Skeletal muscle tissue (tissue), 4 donors: ENCODE measurements around the gene KIAA0586. TPM values are rescaled to one million over a fixed set of nuclear protein-coding genes. Genes with fewer than 3 reads are reported as not detected.

Experiments
- H3K27ac ChIP-seq: one replicate; pipeline ENCODE4 v1.7.0; 2013; ENCODE audit warnings: mild to moderate bottlenecking, low read depth, low read length, inconsistent platforms
- H3K27me3 ChIP-seq, 3 donors: one replicate each; pipeline ENCODE4 v1.7.0; 2013; ENCODE audit warnings: low read length in 3 of 3; ENCODE audit not compliant: control insufficient read depth in 3 of 3, insufficient read depth in 3 of 3
- H3K36me3 ChIP-seq, 3 donors: one replicate each; pipeline ENCODE4 v1.7.0; 2013; ENCODE audit warnings: low read length in 3 of 3; ENCODE audit not compliant: control insufficient read depth in 3 of 3, insufficient read depth in 3 of 3
- H3K4me1 ChIP-seq, 3 donors: one replicate each; pipeline ENCODE4 v1.7.0; 2013; ENCODE audit warnings: low read length in 3 of 3, mild to moderate bottlenecking in 3 of 3; ENCODE audit not compliant: control insufficient read depth in 3 of 3, insufficient read depth in 3 of 3
- H3K4me3 ChIP-seq, 3 donors: one replicate each; pipeline ENCODE4 v1.7.0; 2013; ENCODE audit warnings: low read length in 3 of 3
- H3K9ac ChIP-seq, 3 donors: one replicate each; pipeline ENCODE4 v1.7.0; 2013; ENCODE audit warnings: low read length in 3 of 3, mild to moderate bottlenecking in 3 of 3, moderate library complexity in 2 of 3, low read depth in 1 of 3
- H3K9me3 ChIP-seq, 3 donors: one replicate each; pipeline ENCODE4 v1.7.0; 2013; ENCODE audit warnings: low read length in 3 of 3; ENCODE audit not compliant: control insufficient read depth in 3 of 3
- total RNA-seq: library from RNA; depleted of rRNA; stranded (reverse); fragments of >200 nt; gene quantifications from one replicate; pipeline ENCODE4 v1.2.3, GENCODE V29; 2014
- donor health status: Osteomylitis.

The KIAA0586 gene
- 9.9 TPM for total RNA-seq

DNA sequence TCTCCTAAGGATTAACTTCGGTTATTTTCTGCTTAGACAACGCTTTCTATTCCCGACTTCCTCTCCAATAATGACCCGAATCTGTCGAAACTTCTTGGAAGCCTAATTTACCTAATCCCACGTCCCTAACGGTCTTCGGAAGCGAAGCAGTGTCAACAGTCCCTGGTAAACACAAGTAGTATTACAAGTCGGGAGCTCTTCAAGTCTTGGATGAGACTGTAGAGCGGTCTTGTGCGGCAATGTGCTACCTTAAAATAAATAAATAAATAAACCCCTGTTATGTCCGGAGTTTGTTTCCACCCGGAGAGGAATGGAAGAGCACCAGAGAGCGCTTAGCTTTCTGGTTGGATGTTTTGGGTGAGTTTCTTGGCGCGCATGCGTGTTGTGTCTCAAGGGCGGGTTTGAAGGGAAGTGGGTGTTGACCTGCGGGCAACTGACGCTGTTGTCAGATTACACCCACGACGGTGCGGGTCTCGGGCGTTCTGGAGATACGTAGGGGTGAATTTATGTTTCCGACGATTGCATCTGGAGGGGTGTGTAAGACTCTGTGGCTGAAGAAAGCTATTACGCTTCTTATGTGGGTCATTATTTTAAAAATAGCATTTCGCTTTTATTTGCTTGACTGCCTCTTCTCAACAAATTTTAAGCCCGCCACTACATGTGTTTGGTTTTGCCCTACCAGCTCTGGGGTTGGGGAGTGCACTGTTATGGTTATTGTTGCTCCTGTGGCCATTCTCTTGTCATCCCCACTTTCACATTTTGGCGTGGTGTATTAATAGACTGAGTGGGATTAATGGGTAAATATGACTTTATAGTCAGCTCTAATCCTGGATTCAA, at the start of gene KIAA0586, which contains the start of gene TIMM9:
TSS of gene KIAA0586 (plus strand) at position 439 of the 837 bp plus-strand sequence. CDS start 546 bp downstream, outside the sequence.
TSS of gene TIMM9 (minus strand) at position 251 of the 837 bp plus-strand sequence. CDS start 15,586 bp downstream, outside the sequence.
- peaks cover 7 to 11% (median 11%) of the 10 kb centered on the region in 3 donors for H3K36me3 ChIP-seq
- peaks cover 5 to 9% (median 7%) of the 10 kb centered on the region in 3 donors for H3K4me1 ChIP-seq
- H3K4me3 ChIP-seq = peak within 1 kb of the TSS; percentile 92 to 100 (median 94)
- H3K27me3 ChIP-seq = no peaks in the 10 kb centered on the region
- H3K27ac ChIP-seq = peak within 1 kb of the TSS; percentile 98
- peak within 1 kb of the TSS; percentile 91 to 100 (median 97) for H3K9ac ChIP-seq
- H3K9me3 ChIP-seq = no peaks in the 10 kb centered on the region

DNA sequence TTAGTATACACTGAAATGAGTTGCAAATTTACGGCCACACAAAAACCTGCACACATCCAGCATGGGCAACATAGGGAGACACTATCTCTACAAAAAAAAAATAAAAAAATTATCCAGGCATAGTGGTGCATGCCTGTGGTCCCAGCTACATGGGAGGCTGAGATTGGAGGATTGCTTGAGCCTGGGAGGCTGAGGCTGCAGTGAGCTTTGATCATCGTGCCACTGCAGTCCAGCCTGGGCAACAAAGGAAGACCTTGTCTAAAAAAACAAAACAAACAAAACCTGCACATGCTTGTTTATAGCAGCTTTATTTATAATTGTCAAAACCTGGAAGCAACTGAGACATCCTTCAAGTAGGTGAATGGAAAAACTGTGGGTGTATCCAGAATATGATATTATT, 36.7 kb upstream of the KIAA0586 start:
- Histone ChIP-seq H3K36me3 (no peaks in the 10 kb centered on the region), H3K27me3 (no peaks in the 10 kb centered on the region), H3K4me1 (peaks cover 0 to 4% (median 4%) of the 10 kb centered on the region in 3 donors), H3K4me3 (no peak overlapping the region), H3K9me3 (no peaks in the 10 kb centered on the region), H3K9ac (no peak overlapping the region), H3K27ac (no peak overlapping the region)

DNA sequence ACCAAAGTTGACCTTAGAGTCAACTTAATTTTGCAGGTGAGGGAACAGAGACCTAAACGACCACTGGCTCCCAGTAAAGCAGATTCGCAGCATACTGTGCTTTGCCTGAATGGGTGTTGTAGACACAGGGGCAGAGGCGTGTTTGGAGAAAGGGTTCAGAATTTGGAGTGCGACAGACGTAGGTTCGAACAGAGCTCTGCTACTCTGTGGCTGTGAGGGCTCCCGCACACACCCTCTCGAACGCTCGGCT, 32.0 kb upstream of the KIAA0586 start:
- Histone ChIP-seq H3K9ac (peak overlapping the region; percentile 72 to 80 (median 74)), H3K27ac (no peak overlapping the region)

DNA sequence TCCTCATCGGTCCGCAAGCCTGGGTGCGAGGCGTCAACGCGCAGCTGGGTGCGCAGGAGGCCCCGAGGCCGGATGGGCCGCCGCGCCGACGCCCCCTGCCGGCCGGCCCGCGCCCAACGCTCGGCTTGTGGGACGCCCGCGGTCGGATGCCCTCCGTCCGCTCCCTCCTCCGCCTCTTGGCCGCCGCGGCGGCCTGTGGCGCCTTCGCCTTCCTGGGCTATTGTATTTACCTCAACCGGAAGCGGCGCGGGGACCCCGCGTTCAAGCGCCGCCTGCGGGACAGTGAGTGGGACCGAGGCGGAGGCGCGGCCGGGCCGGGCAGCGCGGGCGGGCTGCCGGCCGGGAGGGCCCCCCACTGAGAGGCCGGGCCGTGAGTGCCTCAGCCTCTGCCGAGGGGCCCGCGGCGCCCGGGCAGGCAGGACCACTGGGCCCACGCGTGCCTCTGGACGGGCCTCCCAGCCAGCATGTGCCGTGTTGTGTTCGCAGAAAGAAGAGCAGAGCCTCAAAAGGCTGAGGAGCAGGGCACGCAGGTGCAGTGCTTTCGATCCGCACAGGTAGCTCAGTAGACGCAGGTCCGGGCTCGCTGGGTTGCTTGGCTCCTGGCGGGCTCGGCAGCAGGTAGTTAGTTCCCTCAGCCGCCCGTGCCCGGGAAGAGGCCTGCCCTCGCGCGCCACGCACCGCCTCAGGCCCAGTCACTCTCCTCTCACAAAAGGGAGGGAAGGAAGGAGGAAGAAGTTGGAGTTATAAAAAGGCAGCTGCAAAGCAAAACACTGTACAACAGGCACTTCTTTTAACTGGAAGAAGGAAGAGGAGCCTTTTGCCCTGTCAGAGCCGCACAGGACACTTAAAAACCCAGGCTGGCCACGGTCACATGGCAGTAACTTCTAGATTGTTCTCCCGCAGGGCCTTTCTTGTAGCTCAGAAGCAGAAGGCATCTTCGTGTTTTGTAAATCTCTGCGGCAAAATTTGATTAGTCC, 31.4 kb upstream of the KIAA0586 start, which contains the start of gene TOMM20L:
TSS of gene TOMM20L (plus strand) at position 119 of the 977 bp plus-strand sequence. CDS start at position 147, 28 bp downstream.
- H3K36me3 ChIP-seq = no peaks in the 10 kb centered on the region

More for the DNA sequence above, 32.0 kb upstream of the KIAA0586 start:
- no peaks in the 10 kb centered on the region for H3K9me3 ChIP-seq
- H3K36me3 ChIP-seq = no peaks in the 10 kb centered on the region
- H3K4me1 ChIP-seq = peaks cover 0 to 9% (median 4%) of the 10 kb centered on the region in 3 donors
- no peaks in the 10 kb centered on the region for H3K27me3 ChIP-seq
- peak overlapping the region; percentile 73 to 80 (median 74) for H3K4me3 ChIP-seq

DNA sequence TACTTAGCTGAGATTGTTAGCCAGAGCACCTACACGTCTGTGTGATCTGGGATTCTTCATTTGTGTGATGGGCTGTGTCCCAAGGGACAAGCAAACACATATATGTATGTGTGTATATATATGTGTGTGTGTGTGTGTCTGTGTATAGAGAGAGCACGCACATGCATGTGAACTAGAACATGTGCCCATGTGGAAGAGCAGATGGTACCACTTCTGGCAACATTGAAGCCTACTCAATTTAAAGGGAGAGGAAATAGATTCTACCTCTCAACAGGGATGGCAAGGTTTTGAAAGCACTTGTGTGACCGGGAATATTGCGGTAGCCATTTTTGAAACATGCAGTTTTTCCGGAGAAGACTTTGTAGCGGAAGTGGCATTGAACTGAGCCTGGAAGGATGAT, 30.4 kb upstream of the KIAA0586 start:
- no peak overlapping the region for H3K27ac ChIP-seq
- no peaks in the 10 kb centered on the region for H3K27me3 ChIP-seq
- H3K9ac ChIP-seq = no peak overlapping the region
- no peak overlapping the region for H3K4me3 ChIP-seq
- peaks cover 0 to 9% (median 4%) of the 10 kb centered on the region in 3 donors for H3K4me1 ChIP-seq
- H3K36me3 ChIP-seq = no peaks in the 10 kb centered on the region
- H3K9me3 ChIP-seq = no peaks in the 10 kb centered on the region

More for the DNA sequence above, 31.4 kb upstream of the KIAA0586 start, which contains the start of gene TOMM20L:
- peak within 1 kb of the TSS; percentile 40 for H3K27ac ChIP-seq
- H3K4me3 ChIP-seq = peak within 1 kb of the TSS; percentile 73 to 80 (median 74)
- no peaks in the 10 kb centered on the region for H3K27me3 ChIP-seq
- H3K4me1 ChIP-seq = peaks cover 0 to 9% (median 4%) of the 10 kb centered on the region in 3 donors
- peak within 1 kb of the TSS; percentile 72 to 80 (median 74) for H3K9ac ChIP-seq
- H3K9me3 ChIP-seq = no peaks in the 10 kb centered on the region

DNA sequence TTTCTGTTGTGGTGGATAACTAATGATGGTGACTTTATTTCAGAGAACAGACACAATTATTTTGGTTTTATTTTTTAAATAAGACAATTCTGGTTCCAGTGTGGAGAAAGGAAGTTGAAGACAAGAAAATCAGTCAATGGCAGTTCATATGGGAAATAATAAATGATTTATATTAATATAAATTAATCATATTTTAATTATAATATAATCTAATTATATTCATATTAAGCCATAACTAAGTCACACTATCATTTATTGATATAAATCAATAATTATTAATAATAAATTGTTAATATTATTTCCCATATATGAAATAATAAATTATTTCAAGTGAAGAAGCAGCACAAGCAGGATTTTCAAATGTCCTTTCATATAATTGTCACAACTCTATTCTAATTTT, 29.0 kb upstream of the KIAA0586 start:
- peaks cover 0 to 9% (median 4%) of the 10 kb centered on the region in 3 donors for H3K4me1 ChIP-seq
- no peak overlapping the region for H3K4me3 ChIP-seq
- no peak overlapping the region for H3K27ac ChIP-seq
- no peaks in the 10 kb centered on the region for H3K27me3 ChIP-seq
- no peaks in the 10 kb centered on the region for H3K36me3 ChIP-seq
- no peaks in the 10 kb centered on the region for H3K9me3 ChIP-seq
- no peak overlapping the region for H3K9ac ChIP-seq

DNA sequence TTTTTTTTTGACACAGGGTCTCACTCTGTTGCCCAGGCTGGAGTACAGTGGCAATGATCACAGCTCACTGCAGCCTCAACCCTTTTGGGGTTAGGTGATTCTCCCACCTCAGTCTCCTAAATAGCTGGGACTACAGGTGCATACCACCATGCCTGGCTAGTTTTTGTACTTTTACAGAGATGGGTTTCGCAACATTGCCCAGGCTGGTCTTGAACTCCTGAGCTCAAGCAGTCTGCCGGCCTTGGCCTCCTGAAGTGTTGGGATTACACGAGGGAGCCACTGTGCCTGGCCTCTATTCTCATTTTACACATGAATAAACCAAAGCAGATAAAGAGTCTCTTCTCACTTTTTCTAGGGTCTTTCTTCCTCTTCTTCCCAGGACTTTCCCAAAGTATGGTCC, 28.6 kb upstream of the KIAA0586 start:
- no peaks in the 10 kb centered on the region for H3K9me3 ChIP-seq
- no peak overlapping the region for H3K4me3 ChIP-seq
- H3K27me3 ChIP-seq = no peaks in the 10 kb centered on the region
- H3K36me3 ChIP-seq = no peaks in the 10 kb centered on the region
- H3K4me1 ChIP-seq = peaks cover 0 to 9% (median 4%) of the 10 kb centered on the region in 3 donors
- H3K27ac ChIP-seq = no peak overlapping the region
- no peak overlapping the region for H3K9ac ChIP-seq

DNA sequence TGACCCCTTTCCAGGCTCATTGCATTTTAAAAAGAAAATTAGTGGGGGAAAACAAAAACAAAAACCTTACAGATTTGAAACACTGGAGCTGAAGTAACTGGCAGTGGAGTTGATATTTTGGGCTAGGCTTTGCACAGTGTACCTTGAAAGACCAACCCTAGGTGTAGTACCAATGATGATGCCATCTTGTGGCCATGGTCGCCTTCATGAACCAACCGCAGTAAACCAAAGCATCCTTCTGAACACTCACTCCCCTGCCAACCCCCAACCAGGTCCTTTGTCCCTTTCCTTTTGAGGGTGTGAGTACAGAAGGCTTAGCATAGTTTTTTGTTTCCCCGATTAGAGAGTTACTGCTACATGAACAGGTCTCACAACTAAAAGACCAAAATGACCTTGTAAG, 25.9 kb upstream of the KIAA0586 start:
- no peaks in the 10 kb centered on the region for H3K36me3 ChIP-seq
- no peaks in the 10 kb centered on the region for H3K9me3 ChIP-seq
- H3K4me1 ChIP-seq = no peaks in the 10 kb centered on the region

DNA sequence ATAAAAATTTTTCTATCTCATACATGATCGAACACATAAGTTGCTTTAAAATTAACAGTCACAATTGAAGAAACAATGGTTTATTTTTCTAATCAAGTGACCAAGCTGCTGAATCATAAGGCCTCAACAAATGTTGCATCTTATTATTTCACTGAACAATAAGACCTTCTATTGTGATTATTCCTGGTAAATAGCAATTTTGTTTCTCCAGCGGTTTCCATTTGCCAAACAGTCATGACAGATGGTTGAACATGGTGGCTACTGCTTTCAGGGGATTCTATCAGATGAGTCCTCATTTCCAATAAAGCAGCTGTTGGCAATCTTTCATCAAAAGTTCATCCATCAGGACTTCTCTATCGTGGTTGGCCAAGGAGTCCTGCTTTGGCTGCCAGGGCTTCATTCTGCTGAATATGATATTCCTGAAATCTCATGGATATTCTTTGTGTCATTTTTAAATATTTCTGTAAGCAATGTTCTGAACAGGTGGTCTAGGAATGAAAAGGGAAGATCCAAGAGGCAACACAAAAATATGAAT, 18.8 kb upstream of the KIAA0586 start:
- no peaks in the 10 kb centered on the region for H3K9me3 ChIP-seq
- peaks cover 13 to 27% (median 25%) of the 10 kb centered on the region in 3 donors for H3K36me3 ChIP-seq
- no peak overlapping the region for H3K4me3 ChIP-seq
- H3K27ac ChIP-seq = no peak overlapping the region
- no peaks in the 10 kb centered on the region for H3K4me1 ChIP-seq
- H3K9ac ChIP-seq = no peak overlapping the region
- no peaks in the 10 kb centered on the region for H3K27me3 ChIP-seq

More for the DNA sequence above, 25.9 kb upstream of the KIAA0586 start:
- Histone ChIP-seq H3K27me3 (no peaks in the 10 kb centered on the region), H3K9ac (no peak overlapping the region), H3K4me3 (no peak overlapping the region), H3K27ac (no peak overlapping the region)
